Measurements from ENCODE around the gene SNRNP70.
A peak's percentile ranks its signal among the peaks of the same experiment; 100 is the strongest.
"Not testable (repeated sequence)": the region's sequence is repeated elsewhere in the genome, so short reads cannot be mapped to it uniquely, and the experiment has no call there.

Gene SNRNP70

GRCh38 chr19:49125025-49125731, 39.9 kb downstream of the SNRNP70 start:
- TF ChIP-seq CTCF (IDR thresholded peaks at IDR 0.05; ENCODE audit: low read depth, low read length) (no peak), EZH2phosphoT487 (IDR thresholded peaks at IDR 0.05; ENCODE audit: low read depth) (no peak)
- Histone ChIP-seq H3K27ac (ENCODE audit: low read length) (no peak overlapping the region), H2AFZ (ENCODE audit: low read depth, low read length) (no peak overlapping the region), H3K9ac (ENCODE audit: low read length) (no peak overlapping the region), H3K9me3 (ENCODE audit: insufficient read depth, low read length) (no peaks in the 10 kb centered on the region), H3K79me2 (ENCODE audit: low read length) (no peaks in the 10 kb centered on the region), H3K4me1 (ENCODE audit: low read length) (peaks cover 8% of the 10 kb centered on the region), H3K36me3 (replicated peaks; ENCODE audit: low read depth, low read length) (peaks cover 5% of the 10 kb centered on the region), H3K27me3 (ENCODE audit: low read depth, low read length) (no peaks in the 10 kb centered on the region), H3K4me3 (ENCODE audit: low read length) (no peak overlapping the region), H4K20me1 (ENCODE audit: insufficient read depth, low read length) (0 out of 2 replicates have a peak, but pooled peaks cover 5% of the 10 kb centered on the region), H3K4me2 (ENCODE audit: low read length) (no peak overlapping the region)

- TF ChIP-seq EZH2phosphoT487 (IDR thresholded peaks at IDR 0.05; ENCODE audit: low read depth) (no peak), CTCF (IDR thresholded peaks at IDR 0.05; ENCODE audit: low read depth, low read length) (no peak)
- Histone ChIP-seq H2AFZ (ENCODE audit: low read depth, low read length) (no peak overlapping the region), H3K9ac (ENCODE audit: low read length) (no peak overlapping the region), H3K79me2 (ENCODE audit: low read length) (no peaks in the 10 kb centered on the region), H4K20me1 (ENCODE audit: insufficient read depth, low read length) (0 out of 2 replicates have a peak, but pooled peaks cover 5% of the 10 kb centered on the region), H3K4me1 (ENCODE audit: low read length) (no peaks in the 10 kb centered on the region), H3K36me3 (replicated peaks; ENCODE audit: low read depth, low read length) (peaks cover 10% of the 10 kb centered on the region), H3K9me3 (ENCODE audit: insufficient read depth, low read length) (no peaks in the 10 kb centered on the region), H3K27ac (ENCODE audit: low read length) (no peak overlapping the region), H3K27me3 (ENCODE audit: low read depth, low read length) (no peaks in the 10 kb centered on the region), H3K4me2 (ENCODE audit: low read length) (no peak overlapping the region), H3K4me3 (ENCODE audit: low read length) (no peak overlapping the region)
Observed at GRCh38 chr19:49126575-49126974, 41.3 kb downstream of the SNRNP70 start.

GRCh38 chr19:49127225-49127624, 42.0 kb downstream of the SNRNP70 start:
- not testable (repeated sequence) for H2AFZ ChIP-seq (ENCODE audit: low read depth, low read length); H3K9ac ChIP-seq (ENCODE audit: low read length)

GRCh38 chr19:49127674-49128544, 42.7 kb downstream of the SNRNP70 start:
- TF ChIP-seq EZH2phosphoT487 (IDR thresholded peaks at IDR 0.05; ENCODE audit: low read depth) (no peak), CTCF (IDR thresholded peaks at IDR 0.05; ENCODE audit: low read depth, low read length) (no peak)
- Histone ChIP-seq H3K9me3 (ENCODE audit: insufficient read depth, low read length) (no peaks in the 10 kb centered on the region), H3K4me2 (ENCODE audit: low read length) (peak overlapping the region; percentile 59), H3K79me2 (ENCODE audit: low read length) (no peaks in the 10 kb centered on the region), H3K27me3 (ENCODE audit: low read depth, low read length) (no peaks in the 10 kb centered on the region), H3K4me3 (ENCODE audit: low read length) (peak overlapping the region; percentile 66), H4K20me1 (ENCODE audit: insufficient read depth, low read length) (0 out of 2 replicates have a peak, but pooled peaks cover 5% of the 10 kb centered on the region), H3K36me3 (replicated peaks; ENCODE audit: low read depth, low read length) (peaks cover 11% of the 10 kb centered on the region), H3K27ac (ENCODE audit: low read length) (no peak overlapping the region), H2AFZ (ENCODE audit: low read depth, low read length) (no peak overlapping the region), H3K9ac (ENCODE audit: low read length) (no peak overlapping the region), H3K4me1 (ENCODE audit: low read length) (no peaks in the 10 kb centered on the region)

More at GRCh38 chr19:49127225-49127624, 42.0 kb downstream of the SNRNP70 start:
- H3K36me3 ChIP-seq (replicated peaks; ENCODE audit: low read depth, low read length); H3K4me3 ChIP-seq (ENCODE audit: low read length); H3K27ac ChIP-seq (ENCODE audit: low read length); H3K4me2 ChIP-seq (ENCODE audit: low read length); H4K20me1 ChIP-seq (ENCODE audit: insufficient read depth, low read length); H3K4me1 ChIP-seq (ENCODE audit: low read length); H3K27me3 ChIP-seq (ENCODE audit: low read depth, low read length); H3K9me3 ChIP-seq (ENCODE audit: insufficient read depth, low read length); H3K79me2 ChIP-seq (ENCODE audit: low read length): not testable (repeated sequence)
